IMR-90 (cell line): ENCODE results near the gene ZNF282. TPM values are rescaled to one million over a fixed set of nuclear protein-coding genes. Genes with fewer than 3 reads are reported as not detected.

Source experiments
- ATAC-seq: fragments of 200-7000 bp; cut with Tn5 transposase; 2 replicates; pipeline ENCODE4 v1.9.1; 2020; ENCODE audit warnings: low read depth, mild to moderate bottlenecking, moderate library complexity
- BruUV-seq: library from RNA; stranded (reverse); fragments of 400-500 nt; replicated peaks from 2 replicates; lab custom pipeline; 2021; lab: Mats Ljungman, UMichigan
- CTCF ChIA-PET: fragments of 300-600 bp; formaldehyde crosslinking; extraction: SDS; loops from one replicate; lab custom pipeline; 2021; ENCODE audit warnings: antibody characterized with exemption; lab: Yijun Ruan, JAX
- POLR2A ChIA-PET: fragments of 300-600 bp; sonication (Branson Sonifier 250); formaldehyde crosslinking; loops from one replicate; lab custom pipeline; 2022; ENCODE audit warnings: antibody characterized with exemption; ENCODE audit not compliant: unreplicated experiment; lab: Charles Lee
- DNase-seq: peaks from one replicate; pipeline ENCODE4 v3.0.0; 2013
- H2AFZ ChIP-seq: replicated peaks from 2 replicates; pipeline ENCODE3; 2013; ENCODE audit warnings: low read length, mild to moderate bottlenecking; ENCODE audit not compliant: poor library complexity
- H2AK5ac ChIP-seq: 2 replicates; pipeline ENCODE4 v1.6.1; 2013; ENCODE audit warnings: low read depth, low read length, inconsistent platforms
- H2AK9ac ChIP-seq: replicated peaks from 2 replicates; pipeline ENCODE3; 2013; ENCODE audit warnings: mild to moderate bottlenecking, low read depth, low read length, moderate library complexity; ENCODE audit not compliant: poor library complexity
- H2BK120ac ChIP-seq: 2 replicates; pipeline ENCODE4 v1.6.1; 2013; ENCODE audit warnings: low read depth, low read length, inconsistent platforms
- H2BK15ac ChIP-seq: 3 replicates; pipeline ENCODE4 v1.6.1; 2013; ENCODE audit warnings: low read depth, low read length, inconsistent platforms
- H2BK20ac ChIP-seq: 2 replicates; pipeline ENCODE4 v1.6.1; 2013; ENCODE audit warnings: low read depth, mild to moderate bottlenecking, inconsistent platforms, low read length, moderate library complexity
- H2BK5ac ChIP-seq: 2 replicates; pipeline ENCODE4 v1.6.1; 2013; ENCODE audit warnings: mild to moderate bottlenecking, low read depth, low read length, inconsistent platforms; ENCODE audit not compliant: poor library complexity, severe bottlenecking
- H3K14ac ChIP-seq: replicated peaks from 2 replicates; pipeline ENCODE4 v1.6.1; 2013; ENCODE audit warnings: low read depth, low read length, inconsistent platforms
- H3K18ac ChIP-seq: 2 replicates; pipeline ENCODE4 v1.6.1; 2013; ENCODE audit warnings: low read depth, low read length, control low read depth
- H3K23ac ChIP-seq: 2 replicates; pipeline ENCODE4 v1.6.1; 2013; ENCODE audit warnings: low read depth, low read length, inconsistent platforms
- H3K27ac ChIP-seq: 2 replicates; pipeline ENCODE4 v1.5.1; 2013; ENCODE audit warnings: mild to moderate bottlenecking, control low read depth, low read length; ENCODE audit not compliant: insufficient read depth
- H3K27me3 ChIP-seq: 2 replicates; pipeline ENCODE4 v1.6.1; 2013; ENCODE audit warnings: low read length; ENCODE audit not compliant: control insufficient read depth, insufficient read depth
- H3K36me3 ChIP-seq: 2 replicates; pipeline ENCODE4 v1.6.1; 2013; ENCODE audit warnings: low read length, mixed read lengths; ENCODE audit not compliant: control insufficient read depth, insufficient read depth
- H3K4ac ChIP-seq: 2 replicates; pipeline ENCODE4 v1.6.1; 2013; ENCODE audit warnings: low read depth, low read length, inconsistent platforms
- H3K4me1 ChIP-seq: 2 replicates; pipeline ENCODE4 v1.6.1; 2013; ENCODE audit warnings: low read length, mixed read lengths; ENCODE audit not compliant: control insufficient read depth, insufficient read depth
- H3K4me2 ChIP-seq: 2 replicates; pipeline ENCODE4 v1.6.1; 2013; ENCODE audit warnings: low read depth, mild to moderate bottlenecking, control low read depth, low read length, moderate library complexity
- H3K4me3 ChIP-seq: 2 replicates; pipeline ENCODE4 v1.5.1; 2013; ENCODE audit warnings: low read depth, mild to moderate bottlenecking, control low read depth, low read length, moderate library complexity; ENCODE audit not compliant: insufficient read depth
- H3K56ac ChIP-seq: 2 replicates; pipeline ENCODE4 v1.6.1; 2013; ENCODE audit warnings: low read length, inconsistent platforms; ENCODE audit not compliant: insufficient read depth; ENCODE audit errors: extremely low read depth
- H3K79me1 ChIP-seq, 2 experiments: 2 replicates each; pipeline ENCODE4 v1.6.1; 2013; ENCODE audit warnings: low read length in 2 of 2, inconsistent platforms in 1 of 2, low read depth in 1 of 2
- H3K9ac ChIP-seq: 2 replicates; pipeline ENCODE4 v1.6.1; 2013; ENCODE audit warnings: low read depth, low read length, control low read depth
- H3K9me1 ChIP-seq: 2 replicates; pipeline ENCODE4 v1.6.1; 2013; ENCODE audit warnings: low read length, inconsistent platforms; ENCODE audit not compliant: insufficient read depth
- H3K9me3 ChIP-seq: 2 replicates; pipeline ENCODE4 v1.6.1; 2013; ENCODE audit warnings: low read length; ENCODE audit not compliant: control insufficient read depth, insufficient read depth
- H4K20me1 ChIP-seq: 2 replicates; pipeline ENCODE4 v1.6.1; 2013; ENCODE audit warnings: low read length, inconsistent platforms; ENCODE audit not compliant: insufficient read depth
- H4K5ac ChIP-seq: 2 replicates; pipeline ENCODE4 v1.6.1; 2013; ENCODE audit warnings: mild to moderate bottlenecking, low read depth, low read length, control low read depth
- H4K8ac ChIP-seq, 2 experiments: 2 replicates each; pipeline ENCODE4 v1.6.1; 2013; ENCODE audit warnings: low read depth in 2 of 2, low read length in 2 of 2, control low read depth in 1 of 2, inconsistent platforms in 1 of 2
- H4K91ac ChIP-seq: 2 replicates; pipeline ENCODE4 v1.6.1; 2013; ENCODE audit warnings: low read depth, low read length, inconsistent platforms; ENCODE audit not compliant: insufficient read depth
- BHLHE40 ChIP-seq: fragments of 150-350 bp; IDR thresholded peaks from 2 replicates; pipeline ENCODE4 v1.6.1; 2016; ENCODE audit warnings: mild to moderate bottlenecking, low read depth, low read length
- CEBPB ChIP-seq: IDR thresholded peaks from 2 replicates; pipeline ENCODE4 v1.6.1; 2012; ENCODE audit warnings: low read depth, low read length, improper control_type of control experiment
- FOS ChIP-seq: fragments of 150-350 bp; IDR thresholded peaks from 2 replicates; pipeline ENCODE4 v1.6.1; 2016; ENCODE audit warnings: low read depth, low read length
- MXI1 ChIP-seq: IDR thresholded peaks from 2 replicates; pipeline ENCODE4 v1.6.1; 2012; ENCODE audit warnings: low read depth, mild to moderate bottlenecking, low read length, moderate library complexity, borderline replicate concordance
- NFE2L2 ChIP-seq: fragments of 150-350 bp; IDR thresholded peaks from 2 replicates; pipeline ENCODE4 v1.6.1; 2016; ENCODE audit warnings: low read depth, mild to moderate bottlenecking, low read length
- RAD21 ChIP-seq: IDR thresholded peaks from 2 replicates; pipeline ENCODE4 v1.6.1; 2012; ENCODE audit warnings: low read length, improper control_type of control experiment
- RCOR1 ChIP-seq: IDR thresholded peaks from 2 replicates; pipeline ENCODE4 v1.6.1; 2012; ENCODE audit warnings: mild to moderate bottlenecking, low read length, improper control_type of control experiment; ENCODE audit not compliant: insufficient replicate concordance
- RFX5 ChIP-seq: IDR thresholded peaks from 2 replicates; pipeline ENCODE4 v1.8.0; 2012; ENCODE audit warnings: low read depth, mild to moderate bottlenecking, low read length, moderate library complexity
- WGBS, 2 experiments: methylation state at CpG; one replicate each; pipeline versions ENCODE4 v1.1.5 to v1.1.7; 2013; ENCODE audit warnings: missing lambda C conversion rate in 2 of 2; ENCODE audit not compliant: insufficient read length in 1 of 2; ENCODE audit errors: extremely low coverage in 2 of 2; 5-methylcytosine and 5-hydroxymethylcytosine counted together
- dilution Hi-C: fragments of 300-500 bp; cut with HindIII; formaldehyde crosslinking; loops from one replicate; pipeline ENCODE4 v1.14.3; 2018; ENCODE audit warnings: low sequenced_read_pairs; ENCODE audit not compliant: unreplicated experiment
- in situ Hi-C: fragments of 300-500 bp; cut with MboI; formaldehyde crosslinking; loops from 3 replicates; pipeline ENCODE4 v1.14.3; 2019; ENCODE audit warnings: low sequenced_read_pairs, inconsistent platforms, mixed read lengths
- intact Hi-C: fragments of 100-400 bp; cut with micrococcal nuclease; formaldehyde crosslinking; loops from 2 replicates; pipeline ENCODE4 v1.10.0; 2022
- polyA plus RNA-seq, 3 experiments: library from polyadenylated mRNA; depleted of rRNA; stranded (reverse); fragments of >200 nt; gene quantifications; 2 replicates each; pipeline ENCODE4 v1.2.3, GENCODE V29; 2012; ENCODE audit warnings: low replicate concordance in 1 of 3
- total RNA-seq: library from RNA; depleted of rRNA; stranded (reverse); fragments of >200 nt; gene quantifications from 2 replicates; pipeline ENCODE4 v1.2.3, GENCODE V29; 2012
- TF ChIP-seq, protein P1 (sequence below): fragments of 150-350 bp; IDR thresholded peaks from 2 replicates; pipeline ENCODE4 v1.6.1; 2016; ENCODE audit warnings: low read depth, mild to moderate bottlenecking, low read length, moderate library complexity, borderline replicate concordance
- TF ChIP-seq, protein P2 (sequence below): fragments of 150-350 bp; IDR thresholded peaks from 2 replicates; pipeline ENCODE4 v1.6.1; 2017; ENCODE audit warnings: mild to moderate bottlenecking, antibody characterized with exemption, low read length, low read depth

The ZNF282 gene
- total and polyA plus RNA-seq, 2 of the 4 experiments (the other 2 are of a cell fraction): 7.2 to 11.9 TPM

DNA sequence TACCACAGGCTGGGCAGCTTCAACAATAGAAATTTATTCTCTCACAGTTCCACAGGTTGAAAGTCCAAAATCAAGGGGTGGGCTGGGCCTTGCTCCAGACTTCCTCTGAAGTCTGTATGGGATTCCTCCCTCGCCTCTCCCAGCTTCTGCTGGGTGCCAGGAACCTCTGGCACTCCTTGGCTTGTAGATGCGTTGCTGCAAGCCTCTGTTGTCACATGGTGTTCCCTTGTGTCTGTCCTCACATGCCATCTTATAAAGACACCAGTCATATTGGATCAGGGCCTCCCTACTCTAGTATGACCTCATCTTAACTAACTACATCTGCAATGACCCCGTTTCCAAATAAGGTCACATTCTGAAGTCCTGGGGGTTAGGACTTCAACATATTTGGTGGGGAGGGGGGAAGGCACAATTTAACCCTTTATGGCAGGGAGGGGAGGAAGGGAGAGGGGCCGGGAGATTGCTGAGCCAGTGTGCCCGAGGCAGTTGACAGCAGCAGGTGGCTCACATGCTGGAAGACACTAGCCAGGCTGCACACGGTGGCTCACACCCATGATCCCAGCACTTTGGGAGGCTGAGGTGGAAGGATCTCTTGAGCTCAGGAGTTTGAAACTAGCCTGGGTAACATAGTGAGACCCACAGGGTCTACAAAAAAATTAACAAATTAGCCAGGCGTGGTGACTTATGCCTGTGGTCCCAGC is 18.8 kb downstream of the ZNF282 start:
- no peak overlapping the region for H2AK5ac ChIP-seq
- H3K36me3 ChIP-seq: peaks cover 76% of the 10 kb centered on the region
- H3K23ac ChIP-seq: no peak overlapping the region
- H3K79me1 ChIP-seq: peaks cover 6 to 48% of the 10 kb centered on the region in 2 experiments; a peak in 3 of 4 replicates
- H2AFZ ChIP-seq: no peak overlapping the region
- H3K14ac ChIP-seq: no peak overlapping the region
- H3K4me1 ChIP-seq: peaks cover 2% of the 10 kb centered on the region; the same call in 1 of the 2 replicates
- no peak overlapping the region for H2BK15ac ChIP-seq
- H3K9me3 ChIP-seq: no peaks in the 10 kb centered on the region
- H4K91ac ChIP-seq: no peak overlapping the region
- H4K5ac ChIP-seq: no peak overlapping the region
- no peak overlapping the region for H3K56ac ChIP-seq
- H2BK120ac ChIP-seq: no peak overlapping the region
- H3K9me1 ChIP-seq: 0 out of 2 replicates have a peak, but pooled peaks cover 6% of the 10 kb centered on the region
- no peak overlapping the region for H3K4me2 ChIP-seq
- no peak overlapping the region for H2BK20ac ChIP-seq
- no peak overlapping the region for H4K8ac ChIP-seq
- WGBS, 2 experiments: 89% methylated on average over 3 of the region's 7 CpGs; no CpG with 5 or more reads in 1 of the 2 experiments
- no TSS peak for BruUV-seq
- no peaks in the 10 kb centered on the region for H3K27me3 ChIP-seq
- no peaks in the 10 kb centered on the region; the same call in 1 of the 2 replicates for H4K20me1 ChIP-seq
- ChIA-PET POLR2A (no interaction called here), CTCF (no interaction called here)
- no peak for TF ChIP-seq CEBPB
- no peak for TF ChIP-seq RFX5
- no peak for TF ChIP-seq RAD21
- TF ChIP-seq, protein P1, sequence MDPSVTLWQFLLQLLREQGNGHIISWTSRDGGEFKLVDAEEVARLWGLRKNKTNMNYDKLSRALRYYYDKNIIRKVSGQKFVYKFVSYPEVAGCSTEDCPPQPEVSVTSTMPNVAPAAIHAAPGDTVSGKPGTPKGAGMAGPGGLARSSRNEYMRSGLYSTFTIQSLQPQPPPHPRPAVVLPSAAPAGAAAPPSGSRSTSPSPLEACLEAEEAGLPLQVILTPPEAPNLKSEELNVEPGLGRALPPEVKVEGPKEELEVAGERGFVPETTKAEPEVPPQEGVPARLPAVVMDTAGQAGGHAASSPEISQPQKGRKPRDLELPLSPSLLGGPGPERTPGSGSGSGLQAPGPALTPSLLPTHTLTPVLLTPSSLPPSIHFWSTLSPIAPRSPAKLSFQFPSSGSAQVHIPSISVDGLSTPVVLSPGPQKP: no peak
- TF ChIP-seq, protein P2, sequence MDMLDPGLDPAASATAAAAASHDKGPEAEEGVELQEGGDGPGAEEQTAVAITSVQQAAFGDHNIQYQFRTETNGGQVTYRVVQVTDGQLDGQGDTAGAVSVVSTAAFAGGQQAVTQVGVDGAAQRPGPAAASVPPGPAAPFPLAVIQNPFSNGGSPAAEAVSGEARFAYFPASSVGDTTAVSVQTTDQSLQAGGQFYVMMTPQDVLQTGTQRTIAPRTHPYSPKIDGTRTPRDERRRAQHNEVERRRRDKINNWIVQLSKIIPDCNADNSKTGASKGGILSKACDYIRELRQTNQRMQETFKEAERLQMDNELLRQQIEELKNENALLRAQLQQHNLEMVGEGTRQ: no peak
- no peak for TF ChIP-seq NFE2L2
- TF ChIP-seq FOS: no peak
- no peak for TF ChIP-seq MXI1
- no peak for TF ChIP-seq RCOR1
- TF ChIP-seq BHLHE40: no peak
- no peak overlapping the region for H3K27ac ChIP-seq
- dilution Hi-C loops: no loop called here
- intact Hi-C loops: no loop called here
- no peak overlapping the region for H3K4ac ChIP-seq
- in situ Hi-C loops: no loop called here
- DNase-seq: no peak
- H3K18ac ChIP-seq: no peak overlapping the region
- no peak overlapping the region for H3K9ac ChIP-seq
- no peak overlapping the region for H2BK5ac ChIP-seq
- H3K4me3 ChIP-seq: no peak overlapping the region
- no peak for ATAC-seq
- H2AK9ac ChIP-seq: no peak overlapping the region
